ENCODE measurements around the gene ST6GALNAC3.
"Not testable (repeated sequence)": the region's sequence is repeated elsewhere in the genome, so short reads cannot be mapped to it uniquely, and the experiment has no call there.

Gene ST6GALNAC3

GRCh38 chr1:76075877-76076276 is 1.3 kb downstream of the ST6GALNAC3 start:
- no peak for DNase-seq

DNA sequence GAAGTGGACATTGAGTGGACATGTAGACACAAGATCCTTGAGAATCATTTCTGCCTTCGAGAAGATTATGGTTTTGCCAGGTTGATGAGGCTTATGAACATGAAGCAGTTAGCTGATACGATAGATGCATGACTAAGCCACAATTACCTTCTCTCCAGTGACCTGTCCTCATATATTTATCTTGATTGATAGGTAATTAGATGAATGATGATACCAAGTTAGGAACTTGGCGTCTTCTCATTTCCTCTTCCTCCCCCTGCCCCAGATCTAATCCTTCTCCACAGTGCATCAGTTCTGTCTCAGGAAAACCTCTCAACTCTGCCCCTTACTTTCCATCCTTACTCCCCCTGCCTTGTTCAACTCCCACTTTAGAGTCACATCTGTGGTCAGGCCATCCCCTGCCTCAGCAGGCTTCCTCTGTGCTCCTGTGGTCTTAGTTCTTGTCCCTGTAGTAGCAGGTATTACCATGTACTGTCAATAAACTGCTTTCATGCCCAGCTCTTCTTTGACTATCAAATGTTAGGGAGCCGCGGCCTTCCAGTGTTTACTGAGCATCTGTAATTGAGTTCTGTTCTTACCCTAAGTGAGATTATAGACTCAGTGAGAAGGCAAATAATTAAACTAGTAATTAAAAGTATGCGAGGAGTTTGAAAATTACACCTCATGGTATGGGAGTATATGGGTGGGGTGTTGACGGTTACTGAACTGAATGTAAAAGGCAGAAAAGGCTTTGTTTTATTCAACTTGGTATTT is 5.1 kb downstream of the ST6GALNAC3 start:
- no peak for DNase-seq

- DNase-seq, result no peak
Observed at GRCh38 chr1:76080552-76081079, 6.1 kb downstream of the ST6GALNAC3 start.

DNA sequence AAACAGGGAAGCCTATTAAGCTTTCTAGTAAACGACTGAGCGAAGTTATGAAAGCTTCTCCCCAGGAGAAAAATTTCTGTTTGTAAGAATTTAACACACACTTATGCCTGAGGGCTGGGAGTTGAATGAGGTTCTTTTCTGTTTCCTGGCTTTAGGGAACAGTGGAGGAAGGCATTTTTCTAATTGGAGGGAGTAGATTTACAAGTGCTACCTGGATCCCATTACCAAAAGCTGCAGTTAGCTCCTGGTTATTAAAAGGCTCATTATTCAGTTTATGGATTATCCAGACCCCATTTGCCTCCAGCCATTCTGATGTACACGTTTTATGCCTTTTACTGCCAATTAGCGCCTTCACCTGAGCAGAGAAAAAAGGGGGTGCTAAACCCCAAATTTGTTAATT is 7.5 kb downstream of the ST6GALNAC3 start:
- DNase-seq, result no peak

DNA sequence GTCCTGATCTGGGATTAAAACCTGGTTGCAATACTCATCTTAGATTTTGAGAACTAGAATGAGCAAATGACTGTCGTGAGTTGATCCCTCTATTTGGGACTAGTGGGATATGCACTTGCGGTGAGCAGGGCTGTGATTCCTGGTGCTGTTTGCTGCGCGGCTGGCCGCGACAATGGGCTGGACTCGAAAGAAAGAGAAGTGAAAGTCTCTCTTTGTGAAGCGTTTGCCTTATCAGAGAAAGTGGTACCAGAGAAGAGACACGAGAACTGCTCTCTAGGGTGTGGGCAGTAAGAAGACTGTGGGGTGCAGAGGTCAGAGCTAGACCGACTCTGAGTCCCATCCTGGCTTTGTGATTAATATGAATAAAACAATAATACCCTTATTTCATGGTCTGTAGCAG is 8.6 kb downstream of the ST6GALNAC3 start:
- no peak for DNase-seq

GRCh38 chr1:76084029-76084627 is 9.6 kb downstream of the ST6GALNAC3 start:
- DNase-seq, result no peak

DNA sequence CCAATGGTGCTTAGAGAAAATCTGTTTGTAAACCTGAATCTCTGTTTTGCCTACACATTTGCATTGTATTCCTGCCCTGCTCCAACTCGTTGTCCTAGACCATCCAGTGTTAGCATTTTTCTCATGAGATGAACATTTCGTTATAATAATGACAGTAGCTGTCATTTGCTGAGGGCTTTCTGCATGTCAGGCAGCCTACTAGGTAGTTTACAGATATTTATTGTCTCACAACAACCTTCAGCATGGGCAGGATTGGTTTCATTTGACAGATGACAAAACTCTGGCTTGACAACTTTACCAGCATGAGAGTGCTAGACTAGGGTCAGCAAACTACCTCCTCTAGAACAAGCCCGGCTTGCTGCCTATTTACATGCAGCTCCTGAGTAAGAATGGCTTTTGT is 10.1 kb downstream of the ST6GALNAC3 start:
- DNase-seq, result no peak

GRCh38 chr1:76086109-76086508 is 11.6 kb downstream of the ST6GALNAC3 start:
- no peak for DNase-seq

GRCh38 chr1:76086597-76086996 is 12.1 kb downstream of the ST6GALNAC3 start:
- DNase-seq, result no peak

DNA sequence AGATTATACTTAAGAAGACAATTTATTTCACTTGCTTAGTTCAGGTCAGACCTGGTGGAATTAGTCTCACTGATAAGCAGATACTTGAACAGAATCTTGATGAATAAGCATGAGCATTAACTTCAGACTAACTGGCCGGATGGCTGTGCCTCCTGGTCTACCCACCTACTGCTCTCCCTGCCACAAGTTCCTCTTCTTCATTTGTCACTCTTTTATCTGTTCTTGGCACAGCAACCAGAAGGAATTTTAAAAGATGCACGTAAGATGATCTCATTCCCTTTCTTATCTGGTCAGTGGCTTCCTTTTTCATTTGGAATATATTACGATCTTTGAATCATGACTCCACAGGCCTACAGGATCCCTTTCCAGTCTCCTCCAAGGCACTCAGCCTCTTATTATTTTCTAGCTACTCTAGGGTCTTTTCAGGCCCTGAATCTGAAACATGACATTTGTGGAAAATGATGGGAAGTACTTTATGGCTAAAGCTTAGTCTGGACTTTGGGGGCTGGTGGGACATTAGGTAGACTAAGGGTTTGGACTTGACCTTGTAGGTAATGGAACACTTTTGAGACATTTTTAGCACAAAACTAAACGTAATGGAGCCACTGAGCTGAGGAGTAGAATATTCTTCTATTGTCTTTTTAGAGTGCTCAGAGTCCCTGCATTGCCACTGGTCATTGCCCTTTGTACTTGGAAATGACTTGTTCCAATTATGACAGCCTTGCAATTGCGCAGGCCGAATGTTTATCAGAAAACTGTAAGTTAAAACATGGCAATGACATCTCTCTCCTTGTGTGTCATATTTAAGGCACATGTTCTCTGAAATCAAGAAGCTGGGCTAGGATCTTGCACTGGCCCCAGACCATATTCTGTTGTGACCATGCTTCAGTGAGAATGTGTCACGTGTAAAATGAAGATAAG is 16.0 kb downstream of the ST6GALNAC3 start:
- DNase-seq, result no peak

GRCh38 chr1:76092812-76093211 is 18.3 kb downstream of the ST6GALNAC3 start:
- no peak for DNase-seq

DNA sequence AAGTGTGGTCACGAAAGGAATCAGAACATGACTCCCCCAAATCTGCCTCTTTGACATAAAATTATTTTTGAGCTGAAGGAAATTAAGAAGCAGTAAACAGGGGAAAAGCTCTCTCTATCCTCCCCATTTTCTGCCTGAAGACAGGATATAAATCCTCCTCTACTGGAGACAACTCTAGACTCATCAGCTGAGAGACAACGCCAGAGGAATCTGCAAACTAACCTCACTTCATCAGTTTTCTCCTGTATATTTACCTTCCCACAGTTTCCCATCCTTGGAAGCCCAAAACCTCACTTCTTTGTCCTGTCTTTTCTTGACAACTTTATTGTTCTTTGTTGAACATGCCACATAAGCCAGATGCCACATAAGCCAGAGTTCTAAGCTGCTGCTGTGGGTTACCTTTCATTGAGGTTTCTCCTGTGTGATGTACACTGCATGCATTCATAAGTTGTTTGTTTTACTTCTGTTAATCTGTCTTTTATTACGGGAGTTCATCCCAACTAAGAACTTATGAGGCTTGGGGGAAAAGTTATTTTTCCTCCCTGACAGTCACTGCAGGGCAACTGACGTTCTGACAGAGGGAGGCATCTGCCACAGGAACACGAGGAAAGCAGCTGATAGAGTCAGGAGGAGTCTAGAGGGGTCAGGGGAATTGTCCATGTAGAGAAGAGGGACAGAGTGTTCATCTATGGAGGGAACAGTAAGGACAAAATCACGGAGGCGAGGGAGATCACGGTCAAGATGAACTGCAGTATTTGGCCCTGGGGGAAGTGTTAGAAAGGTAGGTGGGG is 19.2 kb downstream of the ST6GALNAC3 start:
- no peak for DNase-seq

DNA sequence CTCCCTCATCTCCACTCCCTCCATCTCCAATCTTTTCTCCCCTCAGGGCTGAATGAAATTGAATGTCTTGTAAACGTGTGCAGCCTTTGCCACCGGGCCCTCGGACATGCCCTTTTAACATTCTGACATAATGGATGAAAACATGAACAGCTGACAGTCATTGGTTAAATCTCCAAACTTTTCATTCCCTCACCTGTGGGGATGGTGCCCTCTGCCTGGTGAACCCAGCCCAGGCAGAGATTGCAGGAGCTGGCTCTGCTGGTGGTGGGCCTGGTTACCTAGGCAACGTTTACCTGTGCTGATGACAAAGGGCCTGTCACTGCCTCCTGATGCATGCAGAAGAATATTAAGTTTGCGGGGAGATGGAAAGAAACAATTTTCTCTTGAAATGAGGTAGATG is 21.3 kb downstream of the ST6GALNAC3 start:
- no peak for DNase-seq

GRCh38 chr1:76097064-76097463 is 22.5 kb downstream of the ST6GALNAC3 start:
- not testable (repeated sequence) for DNase-seq

- DNase-seq, result no peak
Observed at GRCh38 chr1:76098845-76099244, 24.3 kb downstream of the ST6GALNAC3 start.

DNA sequence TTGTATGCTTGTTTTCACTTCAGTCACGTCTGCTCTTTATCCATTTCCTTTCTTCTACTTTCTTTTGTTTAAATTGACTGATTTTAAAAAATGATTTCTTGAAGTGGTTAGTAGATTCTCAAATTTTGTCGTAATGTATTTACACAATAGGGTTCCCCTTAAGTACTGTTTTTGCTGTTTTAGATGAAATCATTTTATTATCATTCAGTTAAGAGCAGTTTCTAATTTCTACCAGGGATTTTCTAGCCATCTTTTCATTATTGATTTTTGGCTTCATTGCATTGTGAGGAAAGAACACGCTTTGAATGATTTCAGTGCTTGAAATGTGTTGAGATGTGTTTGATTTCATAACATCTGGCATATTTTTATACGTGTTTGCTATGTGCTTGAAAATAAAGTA is 27.0 kb downstream of the ST6GALNAC3 start:
- DNase-seq, result no peak

- DNase-seq, result no peak
Observed at GRCh38 chr1:76102046-76102445, 27.5 kb downstream of the ST6GALNAC3 start.

GRCh38 chr1:76103034-76103433 is 28.5 kb downstream of the ST6GALNAC3 start:
- no peak for DNase-seq

GRCh38 chr1:76105372-76105771 is 30.8 kb downstream of the ST6GALNAC3 start:
- no peak for DNase-seq

DNA sequence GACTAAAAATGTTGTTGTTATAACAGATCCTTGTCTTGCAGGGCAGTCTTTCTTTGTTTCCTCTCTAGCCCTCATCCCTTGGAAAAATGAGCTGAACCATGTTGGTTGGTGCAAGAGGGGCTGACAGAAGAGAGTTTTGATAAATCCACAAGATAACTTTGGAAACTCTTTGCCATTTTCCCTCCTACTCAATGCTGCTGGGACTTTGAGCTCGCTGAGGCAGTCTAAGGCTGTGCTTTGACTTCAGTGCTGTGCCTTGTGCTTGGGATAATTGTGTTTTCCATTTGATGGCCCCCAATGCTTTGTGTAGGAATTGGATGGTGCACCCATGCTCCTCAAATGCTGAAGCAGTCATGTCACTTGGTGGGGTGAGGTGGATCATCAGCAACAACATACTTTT is 31.7 kb downstream of the ST6GALNAC3 start:
- no peak for DNase-seq

DNA sequence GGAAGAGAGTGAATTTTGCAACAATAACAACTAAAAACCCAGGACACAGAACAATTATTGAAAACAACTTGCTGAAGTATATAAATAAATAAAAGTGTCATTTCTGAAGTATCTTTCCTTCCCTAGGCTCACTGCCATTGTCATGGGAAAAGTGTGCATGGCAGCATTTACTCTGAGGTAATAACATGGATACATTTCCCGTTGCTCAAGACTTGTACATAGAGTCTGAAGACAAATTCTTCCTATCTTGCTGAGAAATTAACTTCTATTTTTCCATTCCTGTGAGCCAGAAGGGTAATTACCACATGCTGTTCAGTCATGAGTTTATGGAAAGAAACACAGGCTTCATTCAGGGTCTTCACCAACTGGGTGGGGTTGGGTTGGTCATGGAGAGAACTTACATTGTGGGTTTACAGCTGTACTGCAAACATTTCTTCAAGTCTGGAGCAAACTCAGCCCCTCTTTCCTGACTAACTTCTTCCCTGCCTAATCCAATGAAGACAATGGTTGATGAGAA is 32.2 kb downstream of the ST6GALNAC3 start:
- no peak for DNase-seq

- DNase-seq, result no peak
Observed at GRCh38 chr1:76109404-76109803, 34.9 kb downstream of the ST6GALNAC3 start.
